ENCODE results near the gene ADRA2C.

The ADRA2C gene

DNA sequence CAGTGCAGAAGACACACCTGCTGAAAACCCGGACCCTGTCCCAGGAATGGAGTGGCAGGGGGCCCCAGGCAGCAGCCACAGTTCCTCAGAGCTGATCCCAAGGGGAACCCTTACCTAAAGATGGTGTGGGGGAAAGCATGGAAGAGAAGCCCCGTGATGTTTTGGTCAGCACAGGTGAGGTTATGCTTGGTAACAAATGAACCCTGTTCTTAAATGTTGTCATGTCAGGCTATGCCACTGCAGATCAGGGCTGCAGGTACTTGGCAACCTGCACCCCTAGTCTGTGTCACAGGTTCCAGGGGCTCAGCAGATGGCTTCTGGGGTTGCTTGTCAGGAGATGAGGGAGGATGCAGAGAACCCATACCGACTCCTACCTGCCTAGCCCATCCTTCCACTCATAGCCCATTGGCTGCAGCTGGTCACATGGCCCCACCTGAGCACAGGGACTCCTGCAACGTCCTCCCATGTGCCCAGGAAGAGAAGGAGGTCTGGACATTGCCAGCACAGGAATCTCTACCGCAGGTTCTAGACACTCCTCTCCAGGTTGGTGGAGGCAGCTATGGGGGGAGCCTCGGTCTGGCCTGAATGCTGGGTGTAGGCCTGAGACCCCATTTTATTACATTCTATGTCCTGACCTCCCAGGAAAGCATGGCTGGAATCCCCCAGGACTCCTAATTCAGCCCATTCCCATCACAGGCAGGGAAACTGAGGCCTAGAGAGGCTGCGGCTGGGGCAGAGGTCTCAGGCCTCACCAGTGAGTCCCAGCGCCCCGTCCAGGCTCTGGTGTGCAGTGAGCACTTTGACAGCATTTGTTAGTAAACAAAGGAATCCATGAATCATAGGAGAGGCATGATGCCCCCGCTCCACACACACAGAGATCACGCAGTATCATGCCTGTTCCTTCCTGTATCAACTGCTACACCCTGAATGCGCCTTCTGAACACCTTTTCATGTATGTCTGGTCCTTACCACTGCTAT, 51.1 kb downstream of the ADRA2C start:
- no peak for DNase-seq

Measured in EL (cell line).